HL-60/S4 treated with retinoic acid at 250 ng/mL for 4 days and 3 days (cell line): ENCODE data around the gene ENTREP3.

ENCODE experiments used
- in situ Hi-C: fragments of 300-500 bp; cut with MboI; formaldehyde crosslinking; loops from 2 replicates; pipeline ENCODE4 v1.7.0; 2022; ENCODE audit warnings: low sequenced_read_pairs

Gene ENTREP3

DNA sequence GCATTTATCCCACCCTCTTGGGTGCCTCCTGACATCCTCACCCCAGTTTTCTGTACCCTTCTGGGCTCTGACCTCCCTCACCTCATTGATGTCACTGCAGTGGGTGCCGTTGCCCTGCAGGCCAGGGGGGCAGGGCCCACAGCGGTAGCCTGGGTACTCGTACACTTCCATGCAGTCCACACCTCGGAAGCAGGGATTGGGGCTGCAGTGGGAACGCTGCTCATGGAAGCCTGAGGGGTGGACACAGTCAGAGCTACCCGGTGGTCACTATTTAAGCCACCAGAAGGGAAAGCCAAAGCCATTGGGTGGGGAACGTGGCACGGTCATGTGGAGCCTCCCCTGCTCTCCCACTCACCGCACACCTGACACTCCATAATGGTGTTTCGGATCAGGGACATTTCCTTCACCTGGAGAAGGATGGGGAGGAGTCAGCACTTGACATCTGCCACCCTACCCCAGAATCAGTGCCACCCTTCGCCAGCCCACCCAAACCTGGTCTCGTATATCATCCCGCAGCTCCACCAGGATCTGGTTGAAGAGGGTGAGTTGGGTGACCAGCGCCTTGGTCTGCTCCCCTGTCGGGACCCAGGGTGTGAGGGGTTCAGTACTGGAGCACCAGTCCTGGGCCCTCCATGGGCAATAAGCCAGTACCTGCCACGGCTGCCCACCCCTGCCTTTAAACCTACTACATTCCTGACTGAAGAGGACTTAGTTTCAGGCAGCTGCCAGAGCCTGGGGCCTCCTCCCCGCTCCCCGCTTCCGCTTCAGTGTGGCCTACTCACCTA lies 52.4 kb downstream of the ENTREP3 start:
- in situ Hi-C loops: no loop called here

DNA sequence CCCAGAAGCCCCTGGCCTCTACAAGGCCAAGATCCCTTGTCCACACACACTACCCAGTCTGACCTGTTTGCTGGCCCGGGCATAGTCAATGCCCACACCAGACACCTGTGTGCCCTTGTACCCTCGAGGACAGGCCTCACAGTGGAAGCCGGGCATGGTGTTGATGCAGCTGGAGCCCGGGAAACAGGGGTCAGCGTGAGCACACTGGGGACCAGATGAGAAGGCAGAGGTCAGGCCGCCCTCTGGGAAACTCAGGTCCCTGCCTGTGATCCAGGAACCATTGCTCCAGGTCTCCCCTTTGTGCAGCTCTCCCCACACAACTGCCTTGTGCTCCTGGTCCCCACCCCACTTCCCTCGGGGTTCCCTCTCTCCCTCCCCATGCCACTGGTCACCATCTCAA lies 53.1 kb downstream of the ENTREP3 start:
- in situ Hi-C loops: no loop called here

DNA sequence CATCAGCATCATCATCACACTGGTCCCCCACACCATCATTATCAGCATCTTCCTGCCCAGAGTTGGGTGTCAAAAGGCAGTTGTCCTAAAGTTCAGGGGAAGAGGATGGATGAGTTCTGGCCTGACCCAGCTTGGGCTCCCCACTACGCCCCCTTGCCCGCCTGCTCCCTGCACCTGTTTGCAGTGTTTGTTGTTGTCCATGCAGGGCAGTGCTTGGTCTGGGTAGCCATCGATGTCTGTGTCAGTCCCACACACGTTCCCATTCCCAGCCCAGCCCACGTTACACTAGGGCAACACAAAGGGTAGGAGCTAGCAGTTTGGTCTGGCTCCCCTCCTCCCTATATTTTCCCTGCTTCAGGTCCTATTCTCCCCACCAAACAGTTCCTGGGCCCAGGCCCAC lies 54.4 kb downstream of the ENTREP3 start:
- in situ Hi-C loops: no loop called here

DNA sequence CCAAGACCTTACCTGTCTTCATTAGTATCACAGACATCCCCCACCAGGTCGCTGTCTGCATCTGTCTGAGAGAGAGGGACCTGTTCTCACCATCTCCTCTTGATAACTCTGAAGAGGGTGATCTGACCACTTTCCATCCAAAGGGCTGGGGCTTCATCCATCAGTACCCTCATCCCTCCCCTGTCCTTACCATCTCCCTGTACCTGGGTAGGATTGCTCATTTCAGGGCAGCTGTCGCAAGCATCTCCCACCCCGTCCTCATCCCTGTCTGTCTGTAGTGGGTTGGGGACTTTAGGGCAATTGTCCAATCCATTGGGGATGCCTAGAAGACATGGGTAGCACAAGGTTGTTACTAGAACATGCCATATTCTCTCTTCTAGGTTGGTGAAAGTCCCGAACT lies 55.5 kb downstream of the ENTREP3 start:
- in situ Hi-C loops: loop anchor here (25.0 kb wide), 1 partner anchor 388 kb away; no protein-coding TSS in a partner anchor

DNA sequence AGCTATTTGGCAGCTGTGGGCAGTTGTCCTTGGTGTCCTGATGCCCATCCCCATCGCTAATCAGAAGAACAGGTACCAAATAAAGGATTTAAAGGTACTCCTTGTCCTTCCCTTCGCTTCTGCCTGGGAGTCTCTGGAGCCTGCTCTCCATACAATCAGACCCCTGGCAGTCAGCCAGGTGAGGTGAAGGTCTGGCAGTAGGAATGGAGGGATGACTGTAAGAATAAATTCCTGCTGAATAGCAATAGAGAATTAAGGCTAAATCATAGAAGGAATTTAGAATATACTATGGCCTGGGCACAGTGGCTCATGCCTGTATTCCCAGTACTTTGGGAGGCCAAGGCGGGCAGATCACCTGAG lies 56.8 kb downstream of the ENTREP3 start:
- in situ Hi-C loops: loop anchor here (25.0 kb wide), 1 partner anchor 389 kb away; no protein-coding TSS in a partner anchor

DNA sequence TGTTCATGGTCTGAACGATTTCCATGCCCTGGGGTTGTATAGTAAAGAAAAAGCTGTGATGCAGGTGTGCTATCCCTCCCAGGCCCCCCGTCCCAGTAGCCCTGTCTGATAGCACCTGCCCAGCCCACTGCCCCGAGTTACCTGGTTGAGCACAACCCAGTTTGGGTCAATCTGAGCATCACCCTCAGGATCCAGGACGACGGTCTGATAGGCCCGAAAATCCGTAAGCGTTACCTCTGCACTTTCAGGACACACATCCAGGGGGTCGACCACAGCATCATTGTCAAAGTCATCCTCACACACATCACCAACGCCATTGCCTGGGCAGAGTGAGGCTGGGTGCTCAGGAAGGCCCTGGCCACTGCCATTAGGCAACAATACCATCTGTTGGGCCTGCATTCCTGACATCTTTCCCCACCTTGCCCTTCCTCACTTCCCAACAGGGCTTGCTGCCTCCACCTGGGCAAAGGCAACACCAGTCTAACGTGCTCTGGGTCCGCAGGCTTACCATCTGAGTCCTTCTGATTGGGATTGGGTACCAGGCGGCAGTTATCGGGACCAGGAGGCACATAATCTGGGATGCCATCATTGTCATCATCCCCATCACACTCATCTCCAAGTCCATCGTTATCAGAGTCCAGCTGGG lies 57.3 kb downstream of the ENTREP3 start:
- in situ Hi-C loops: loop anchor here (25.0 kb wide), 1 partner anchor 389 kb away; no protein-coding TSS in a partner anchor
